Natural killer cell treated with Interleukin-12 subunit alpha and Interleukin-12 subunit beta and Interleukin-15 and Interleukin-18, amount 100 ng/mL, for 72 hours (primary cell): ENCODE measurements around the gene MESP2. TPM values are rescaled to one million over a fixed set of nuclear protein-coding genes. Genes with fewer than 3 reads are reported as not detected.

Experiments used
- ATAC-seq, 2 donors: fragments of 150-1000 bp; cut with Tn5 transposase in 1 of 2; sonication (Bioruptor Pico), chemical (Tn5 transposase) in 1 of 2; 2 replicates each; pipeline ENCODE4 v1.10.0; 2021
- DNase-seq: peaks from one replicate; pipeline ENCODE4 v3.0.0; 2022; ENCODE audit warnings: low spot score
- H3K27ac Mint-ChIP-seq, 2 donors: 1 replicate in 1 of 2; 2 replicates in 1 of 2; pipeline ENCODE4 v1.8.0; 2022; ENCODE audit warnings: mixed read lengths in 2 of 2, mild to moderate bottlenecking in 1 of 2, moderate library complexity in 1 of 2
- H3K27me3 Mint-ChIP-seq, 2 donors: 1 replicate in 1 of 2; 2 replicates in 1 of 2; pipeline ENCODE4 v1.8.0; 2022; ENCODE audit warnings: mixed read lengths in 2 of 2
- H3K36me3 Mint-ChIP-seq: one replicate; pipeline ENCODE4 v1.8.0; 2022; ENCODE audit warnings: mixed read lengths
- H3K4me1 Mint-ChIP-seq, 2 donors: 1 replicate in 1 of 2; 2 replicates in 1 of 2; pipeline ENCODE4 v1.8.0; 2022; ENCODE audit warnings: low read depth in 2 of 2, mixed read lengths in 2 of 2, mild to moderate bottlenecking in 1 of 2
- H3K4me3 Mint-ChIP-seq: one replicate; pipeline ENCODE4 v1.8.0; 2022; ENCODE audit warnings: mixed read lengths
- H3K9me3 Mint-ChIP-seq: 2 replicates; pipeline ENCODE4 v1.8.0; 2022; ENCODE audit warnings: mixed read lengths
- total RNA-seq, 2 donors: library from RNA; stranded (reverse); gene quantifications; one replicate each; pipeline ENCODE4 v1.2.3, GENCODE V29; 2022

The MESP2 gene
- total RNA-seq, 2 donors from 2014 or later, result not detected

- DNase-seq, result no peak
- H3K27ac Mint-ChIP-seq, result no peak overlapping the region
- no peaks in the 10 kb centered on the region for H3K9me3 Mint-ChIP-seq
- peaks cover 4 to 10% of the 10 kb centered on the region in 2 donors for H3K4me1 Mint-ChIP-seq
- H3K36me3 Mint-ChIP-seq, result peaks cover 12% of the 10 kb centered on the region
- peak overlapping the region; percentile 81 for H3K4me3 Mint-ChIP-seq
- H3K27me3 Mint-ChIP-seq, result peaks cover 26% of the 10 kb centered on the region in 2 donors
- no peak for ATAC-seq
These were observed 38.1 kb downstream of the MESP2 start for GRCh38 chr15:89814112-89814742.

GRCh38 chr15:89815769-89816168, 39.6 kb downstream of the MESP2 start:
- Mint-ChIP-seq H3K9me3 (no peaks in the 10 kb centered on the region), H3K4me1 (peaks cover 4 to 10% of the 10 kb centered on the region in 2 donors), H3K27ac (peak overlapping the region in 1 of 2 donors; percentile 69), H3K36me3 (peaks cover 12% of the 10 kb centered on the region), H3K27me3 (peaks cover 26 to 31% of the 10 kb centered on the region in 2 donors), H3K4me3 (peak overlapping the region; percentile 81)
- no peak for DNase-seq
- no peak for ATAC-seq

- Mint-ChIP-seq H3K27me3 (peaks cover 26 to 29% of the 10 kb centered on the region in 2 donors), H3K4me1 (peaks cover 4 to 10% of the 10 kb centered on the region in 2 donors)
These were observed 41.7 kb downstream of the MESP2 start for GRCh38 chr15:89817701-89818280.

GRCh38 chr15:89818287-89818686, 42.2 kb downstream of the MESP2 start:
- H3K4me3 Mint-ChIP-seq, result no peak overlapping the region
- peaks cover 26 to 29% of the 10 kb centered on the region in 2 donors for H3K27me3 Mint-ChIP-seq
- H3K9me3 Mint-ChIP-seq, result no peaks in the 10 kb centered on the region
- peaks cover 4 to 10% of the 10 kb centered on the region in 2 donors for H3K4me1 Mint-ChIP-seq
- DNase-seq (no peak), ATAC-seq (no peak)
- H3K36me3 Mint-ChIP-seq, result peaks cover 12% of the 10 kb centered on the region
- H3K27ac Mint-ChIP-seq, result no peak overlapping the region

More at GRCh38 chr15:89817701-89818280, 41.7 kb downstream of the MESP2 start:
- H3K36me3 Mint-ChIP-seq, result peaks cover 12% of the 10 kb centered on the region
- DNase-seq (no peak), ATAC-seq (no peak)
- H3K9me3 Mint-ChIP-seq, result no peaks in the 10 kb centered on the region
- no peak overlapping the region for H3K4me3 Mint-ChIP-seq
- no peak overlapping the region for H3K27ac Mint-ChIP-seq

- ATAC-seq, result peak in 1 of 2 donors; percentile 41
- DNase-seq, result no peak
- H3K27me3 Mint-ChIP-seq, result peaks cover 15 to 20% of the 10 kb centered on the region in 2 donors
- H3K4me3 Mint-ChIP-seq, result no peak overlapping the region
- no peaks in the 10 kb centered on the region for H3K9me3 Mint-ChIP-seq
- H3K27ac Mint-ChIP-seq, result no peak overlapping the region
- H3K36me3 Mint-ChIP-seq, result peaks cover 5% of the 10 kb centered on the region
- peaks cover 0 to 8% of the 10 kb centered on the region in 2 donors for H3K4me1 Mint-ChIP-seq
These were observed 44.8 kb downstream of the MESP2 start for GRCh38 chr15:89820666-89821611.

GRCh38 chr15:89822026-89822425, 45.9 kb downstream of the MESP2 start:
- H3K27me3 Mint-ChIP-seq, result peaks cover 7 to 13% of the 10 kb centered on the region in 2 donors
- peaks cover 0 to 5% of the 10 kb centered on the region in 2 donors for H3K4me1 Mint-ChIP-seq
- no peaks in the 10 kb centered on the region for H3K9me3 Mint-ChIP-seq
- H3K4me3 Mint-ChIP-seq, result no peak overlapping the region
- no peak for DNase-seq
- no peak overlapping the region for H3K27ac Mint-ChIP-seq
- ATAC-seq, result no peak
- no peaks in the 10 kb centered on the region for H3K36me3 Mint-ChIP-seq

GRCh38 chr15:89822611-89822950, 46.4 kb downstream of the MESP2 start:
- Mint-ChIP-seq H3K4me3 (no peak overlapping the region), H3K27ac (no peak overlapping the region), H3K36me3 (no peaks in the 10 kb centered on the region), H3K9me3 (no peaks in the 10 kb centered on the region), H3K4me1 (peaks cover 0 to 7% of the 10 kb centered on the region in 2 donors), H3K27me3 (peaks cover 7 to 13% of the 10 kb centered on the region in 2 donors)
- ATAC-seq (no peak), DNase-seq (no peak)

- DNase-seq, result no peak
- Mint-ChIP-seq H3K9me3 (no peaks in the 10 kb centered on the region), H3K27ac (no peak overlapping the region), H3K36me3 (no peaks in the 10 kb centered on the region), H3K4me1 (peaks cover 0 to 7% of the 10 kb centered on the region in 2 donors), H3K4me3 (no peak overlapping the region), H3K27me3 (peaks cover 3 to 10% of the 10 kb centered on the region in 2 donors)
- ATAC-seq, result peak; percentile 24 to 61
These were observed 47.0 kb downstream of the MESP2 start for GRCh38 chr15:89822951-89823711.

- H3K4me1 Mint-ChIP-seq, result peaks cover 0 to 7% of the 10 kb centered on the region in 2 donors
- ATAC-seq, result no peak
- no peaks in the 10 kb centered on the region for H3K9me3 Mint-ChIP-seq
- no peak overlapping the region for H3K27ac Mint-ChIP-seq
- no peaks in the 10 kb centered on the region for H3K36me3 Mint-ChIP-seq
- H3K4me3 Mint-ChIP-seq, result no peak overlapping the region
- H3K27me3 Mint-ChIP-seq, result peaks cover 0 to 8% of the 10 kb centered on the region in 2 donors
- no peak for DNase-seq
These were observed 47.9 kb downstream of the MESP2 start for GRCh38 chr15:89823836-89824606.

- Mint-ChIP-seq H3K4me3 (no peak overlapping the region), H3K27me3 (peaks cover 0 to 6% of the 10 kb centered on the region in 2 donors), H3K36me3 (no peaks in the 10 kb centered on the region), H3K9me3 (no peaks in the 10 kb centered on the region), H3K27ac (no peak overlapping the region), H3K4me1 (peaks cover 0 to 7% of the 10 kb centered on the region in 2 donors)
- DNase-seq (no peak), ATAC-seq (no peak)
These were observed 48.4 kb downstream of the MESP2 start for GRCh38 chr15:89824607-89824867.

- ATAC-seq (peak in 1 of 2 donors; percentile 37), DNase-seq (no peak)
- Mint-ChIP-seq H3K27ac (no peak overlapping the region), H3K4me1 (peaks cover 0 to 11% of the 10 kb centered on the region in 2 donors), H3K4me3 (no peak overlapping the region), H3K9me3 (no peaks in the 10 kb centered on the region), H3K27me3 (peaks cover 0 to 6% of the 10 kb centered on the region in 2 donors), H3K36me3 (no peaks in the 10 kb centered on the region)
These were observed 49.3 kb downstream of the MESP2 start for GRCh38 chr15:89825271-89825940.
